Daoy (cell line): Measurements from ENCODE around the gene TGM2. TPM values are rescaled to one million over a fixed set of nuclear protein-coding genes. Genes with fewer than 3 reads are reported as not detected.

Experiments used
- DNase-seq: peaks from one replicate; pipeline ENCODE4 v3.0.0-alpha.2; 2015; ENCODE audit warnings: low read depth
- total RNA-seq: library from RNA; depleted of rRNA; stranded (reverse); fragments of >200 nt; shearing (Covaris generic); gene quantifications from 2 replicates; pipeline ENCODE4 v1.2.3, GENCODE V29; 2014

TGM2 gene
- total RNA-seq, 1 experiment from 2014 or later: 27.3 TPM

DNA sequence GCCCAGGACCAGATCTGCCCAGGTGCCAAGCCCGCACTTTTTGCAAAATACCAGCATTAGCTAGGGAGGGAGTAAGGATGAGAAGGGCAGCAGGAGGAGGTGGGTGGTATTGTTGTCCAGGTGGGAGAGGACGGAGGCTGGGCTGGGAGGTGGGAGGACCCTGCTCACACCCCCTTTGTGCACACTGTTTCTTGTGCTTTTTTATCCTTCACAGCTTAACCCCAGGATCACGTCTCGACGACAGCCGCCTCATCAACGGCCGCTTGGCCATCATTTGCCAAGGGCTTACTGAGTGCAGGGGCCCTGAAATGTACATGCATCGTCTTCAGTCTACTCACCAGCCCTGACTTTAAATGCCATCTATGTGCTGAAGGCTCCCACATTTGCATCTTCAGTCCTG is 12.1 kb upstream of the TGM2 start:
- DNase-seq: no peak

DNA sequence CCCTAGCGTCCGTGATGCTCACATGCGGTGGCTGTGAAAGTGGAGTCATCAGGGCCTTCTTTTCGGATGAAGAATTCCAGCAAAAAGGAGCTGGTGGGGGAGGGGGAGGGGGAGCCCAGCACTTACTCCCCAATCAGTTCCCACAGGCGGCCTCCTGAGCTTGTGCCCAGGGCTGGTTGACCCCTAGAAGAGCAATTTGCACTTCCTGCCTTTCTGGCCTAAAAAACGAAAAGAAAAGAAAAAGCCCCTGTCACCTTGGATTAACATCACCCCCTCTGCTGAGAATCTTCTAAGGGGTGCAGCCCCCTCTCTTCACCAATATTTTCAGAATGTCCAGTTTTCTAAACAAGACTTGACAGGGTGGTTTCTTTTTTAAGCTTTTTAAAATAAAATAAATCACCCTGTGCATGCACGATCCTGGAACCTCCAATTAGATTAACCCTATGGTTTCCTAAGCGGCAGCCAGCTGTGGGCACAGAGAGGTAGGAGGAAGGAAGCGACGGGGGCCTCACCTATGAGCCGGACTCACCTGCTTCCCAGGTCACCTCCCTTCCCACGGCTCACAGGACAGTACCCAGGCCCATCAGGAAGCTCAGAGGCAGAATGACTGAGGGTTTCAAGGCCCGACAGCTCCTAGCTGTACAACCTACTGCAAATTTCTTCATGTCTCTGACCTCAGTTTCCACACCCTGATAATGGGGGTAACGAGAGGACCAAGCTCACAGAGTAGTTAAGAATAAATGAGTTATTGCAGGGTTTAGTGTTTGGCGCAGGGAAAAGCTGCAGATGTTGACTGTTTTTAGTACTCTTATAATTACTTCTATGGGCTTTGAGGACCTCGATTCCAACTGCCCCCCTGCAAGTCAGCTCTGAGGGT is 10.5 kb upstream of the TGM2 start:
- DNase-seq: no peak

DNA sequence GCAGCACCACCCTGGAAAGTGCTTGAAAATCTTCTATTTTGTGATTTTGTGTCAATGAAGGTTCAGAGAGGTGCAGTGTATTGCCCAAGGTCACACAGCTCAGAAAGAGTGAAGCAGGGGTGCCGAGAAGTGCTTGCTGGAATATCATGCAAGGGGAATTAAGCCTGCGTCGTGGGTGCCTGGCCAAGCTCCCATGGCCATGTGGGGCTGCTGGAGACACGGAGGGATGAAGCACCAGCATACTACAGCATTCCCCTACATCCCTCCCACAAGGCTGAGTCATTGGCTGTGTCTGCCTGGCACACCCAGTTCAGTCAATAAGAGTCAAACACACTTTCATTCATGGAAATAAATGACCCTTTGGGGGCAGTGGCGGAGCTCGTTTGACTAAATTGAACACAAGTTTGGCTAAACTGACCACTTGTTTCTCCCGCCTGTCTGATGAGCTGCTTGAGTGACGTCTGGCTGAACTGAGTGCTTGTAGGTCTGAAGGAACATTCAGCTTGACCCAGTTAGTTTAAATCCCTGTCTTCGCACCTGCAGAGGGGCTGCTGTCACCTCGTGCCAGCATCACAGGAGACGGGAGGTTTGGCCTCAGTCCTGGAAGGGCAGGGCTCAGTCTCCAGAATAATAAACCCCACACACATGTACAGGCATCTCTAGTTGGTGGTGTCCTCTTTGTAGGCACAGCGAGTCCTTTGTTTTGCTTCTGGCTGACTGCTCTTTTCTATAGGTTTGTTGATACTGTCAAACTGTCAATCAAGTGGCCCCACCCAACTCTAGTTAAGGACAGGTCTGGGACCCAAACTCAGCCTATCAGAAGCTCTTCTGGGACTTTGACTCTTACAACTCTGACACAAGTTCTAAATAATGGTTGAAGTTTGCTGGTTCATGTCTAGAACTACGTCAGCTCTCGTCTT is 8.4 kb upstream of the TGM2 start:
- DNase-seq: peak; percentile 95

DNA sequence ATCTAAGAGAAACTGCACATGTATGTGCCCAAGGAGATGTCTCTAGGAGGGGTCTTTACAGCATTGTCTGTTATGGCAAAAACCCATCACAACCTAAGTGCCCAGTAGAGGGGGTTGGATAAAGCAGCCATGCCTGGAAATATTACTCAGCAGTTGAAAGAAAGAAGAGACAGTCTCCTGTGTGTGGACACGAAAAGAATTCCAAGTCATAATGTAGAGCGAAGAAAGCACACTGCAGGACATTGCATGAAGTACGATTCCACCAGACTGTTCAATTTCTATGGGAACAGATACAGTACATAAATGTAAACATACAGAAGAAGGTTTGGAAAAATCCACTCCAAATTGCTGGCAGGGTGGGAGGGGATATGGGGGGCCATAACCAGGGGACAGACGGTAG is 7.3 kb upstream of the TGM2 start:
- peak; percentile 33 for DNase-seq

DNA sequence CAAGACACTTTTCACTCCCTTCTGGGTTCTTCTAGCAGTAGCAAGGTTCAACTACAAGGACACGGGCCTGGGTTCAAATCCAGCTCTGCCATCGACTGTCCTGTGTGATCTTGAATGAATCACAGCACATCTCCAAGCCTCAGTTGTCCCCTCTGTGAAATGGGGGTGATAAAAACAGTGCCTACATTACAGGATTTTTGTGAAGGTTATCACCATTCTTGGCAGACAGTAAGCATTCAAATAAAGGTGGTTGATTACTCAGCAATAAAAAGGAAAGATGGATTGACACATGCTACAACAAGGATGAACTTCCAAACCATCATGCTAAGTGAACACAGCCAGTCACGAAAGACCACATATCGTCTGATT is 6.6 kb upstream of the TGM2 start:
- DNase-seq: no peak

DNA sequence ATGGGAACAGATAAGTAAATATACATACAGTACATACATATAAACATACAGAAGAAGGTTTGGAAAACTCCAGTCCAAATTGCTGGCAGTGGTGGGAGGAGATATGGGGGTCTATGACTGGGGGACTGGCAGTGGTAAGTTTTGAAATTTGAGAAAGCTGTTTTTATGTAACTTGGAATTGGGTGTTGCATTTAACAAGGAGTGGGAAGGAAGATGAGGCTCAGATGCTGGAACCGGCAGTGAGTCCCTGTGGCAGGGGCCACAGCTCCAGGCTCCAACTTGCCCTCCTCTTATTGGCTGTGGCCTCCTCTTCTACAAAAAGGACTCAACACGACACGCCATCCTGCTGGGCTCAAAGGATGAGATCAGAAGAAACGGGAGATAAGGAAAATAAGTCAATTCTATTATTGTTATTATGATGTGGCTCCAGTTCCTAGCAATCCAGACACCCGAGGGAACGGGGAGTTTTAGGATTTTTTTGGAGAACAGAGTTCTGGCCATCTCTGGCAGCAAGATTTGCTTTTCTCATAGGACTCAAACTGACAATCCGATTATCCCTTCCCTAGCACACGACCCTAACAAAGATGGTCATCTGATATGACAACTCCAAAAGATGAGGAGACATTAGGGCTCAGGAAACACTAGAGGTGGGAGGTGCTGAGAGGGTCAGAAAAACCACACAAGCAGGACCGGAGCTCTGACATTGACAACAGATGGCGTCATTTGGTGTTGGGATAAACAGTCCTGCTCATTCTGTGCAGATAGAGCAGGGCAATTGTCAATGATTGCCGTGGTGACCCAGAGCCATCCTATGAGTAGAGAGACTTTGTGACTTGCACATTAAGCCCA is 6.0 kb upstream of the TGM2 start:
- no peak for DNase-seq

DNA sequence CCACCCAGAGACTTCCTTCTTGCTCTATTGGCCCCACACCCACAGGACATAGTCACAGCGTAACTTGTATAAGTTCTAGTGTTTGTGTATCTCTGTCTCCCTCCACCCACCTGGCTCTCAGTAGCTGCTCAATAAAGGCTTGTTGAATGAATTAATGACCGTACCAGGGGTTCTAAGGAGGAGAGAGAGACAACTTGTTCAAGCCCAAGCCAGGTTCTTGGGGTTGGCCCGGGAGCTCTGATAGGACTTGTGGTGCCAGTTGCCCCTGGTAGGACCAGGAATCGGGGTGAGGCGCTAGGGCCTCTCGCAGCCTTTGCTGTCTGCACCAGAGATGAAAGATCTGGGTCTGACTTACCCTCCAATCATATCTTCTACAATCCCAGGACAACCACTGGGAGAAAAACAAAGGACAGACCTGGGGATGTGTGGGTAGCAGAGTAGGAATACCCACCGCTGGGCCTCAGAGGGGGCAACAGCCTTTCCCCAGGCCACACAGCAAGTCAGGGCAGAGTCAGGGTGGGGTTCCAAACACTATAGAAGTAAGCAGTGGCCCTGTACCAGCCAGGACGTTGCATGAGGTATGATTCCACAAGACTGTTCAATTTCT is 5.3 kb upstream of the TGM2 start:
- DNase-seq: no peak

DNA sequence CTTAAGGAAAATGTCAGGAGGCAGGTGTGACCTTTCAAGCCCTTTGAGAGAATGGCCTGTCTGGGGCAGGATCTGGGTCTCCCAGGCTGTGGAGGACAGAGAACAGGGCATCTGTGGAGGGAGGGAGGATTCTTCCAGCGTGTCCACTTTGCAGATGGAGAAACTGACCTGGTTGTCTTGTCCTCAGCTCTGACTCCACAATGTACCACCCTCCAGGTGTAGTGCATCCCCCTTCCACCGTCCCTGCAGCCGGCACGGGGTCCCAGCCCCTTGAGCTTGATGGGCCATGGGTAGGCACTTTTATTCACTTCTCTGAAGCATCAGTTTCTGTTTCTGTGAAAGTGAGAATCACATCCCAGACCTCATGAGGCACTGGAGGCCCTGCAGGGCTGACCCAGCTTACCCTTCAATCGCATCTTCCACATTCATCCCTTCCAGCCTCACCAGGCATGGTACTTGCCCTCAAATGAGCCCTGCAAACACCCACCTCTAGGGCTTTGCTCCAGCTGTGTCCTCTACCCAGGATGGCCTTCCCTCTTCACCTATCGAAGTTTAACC is 4.6 kb upstream of the TGM2 start:
- DNase-seq: no peak

DNA sequence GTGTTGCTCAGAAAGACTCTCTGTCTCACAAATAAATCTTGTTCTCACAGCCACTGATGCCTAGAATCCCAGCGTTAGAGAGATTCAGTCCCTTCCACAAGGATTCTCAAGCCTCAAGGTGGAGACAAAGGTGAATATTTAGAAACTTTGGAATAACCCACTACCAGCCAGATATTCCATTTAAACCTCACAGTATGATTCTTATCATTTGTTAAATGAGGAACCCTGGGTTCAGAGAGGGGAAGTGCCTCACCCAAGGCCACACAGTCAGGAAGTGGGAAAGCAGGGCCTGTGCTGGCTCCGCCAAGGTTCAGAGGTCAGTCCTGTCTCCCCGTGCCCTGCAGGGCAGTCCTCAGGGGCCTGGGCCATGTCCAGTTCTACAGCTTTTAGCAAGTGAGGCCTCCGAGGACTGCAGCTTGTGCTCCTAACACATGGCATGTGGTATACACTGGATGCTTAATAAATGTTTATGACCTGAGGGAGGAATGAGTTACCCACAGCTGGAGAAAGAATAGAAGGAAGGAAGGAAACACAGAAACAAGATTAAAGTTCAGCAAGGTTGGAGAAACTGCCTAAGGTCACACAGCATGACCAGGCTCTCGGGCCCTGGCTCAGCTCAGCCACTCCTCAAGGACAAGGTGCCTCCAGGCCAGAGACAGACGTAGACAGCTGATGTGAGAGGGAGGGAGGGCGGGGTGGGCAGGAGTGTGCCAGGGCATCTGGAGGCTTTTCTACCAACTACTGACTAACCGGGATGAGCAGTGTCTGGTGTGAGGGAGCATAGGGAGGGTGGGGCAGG is 3.9 kb upstream of the TGM2 start:
- no peak for DNase-seq

DNA sequence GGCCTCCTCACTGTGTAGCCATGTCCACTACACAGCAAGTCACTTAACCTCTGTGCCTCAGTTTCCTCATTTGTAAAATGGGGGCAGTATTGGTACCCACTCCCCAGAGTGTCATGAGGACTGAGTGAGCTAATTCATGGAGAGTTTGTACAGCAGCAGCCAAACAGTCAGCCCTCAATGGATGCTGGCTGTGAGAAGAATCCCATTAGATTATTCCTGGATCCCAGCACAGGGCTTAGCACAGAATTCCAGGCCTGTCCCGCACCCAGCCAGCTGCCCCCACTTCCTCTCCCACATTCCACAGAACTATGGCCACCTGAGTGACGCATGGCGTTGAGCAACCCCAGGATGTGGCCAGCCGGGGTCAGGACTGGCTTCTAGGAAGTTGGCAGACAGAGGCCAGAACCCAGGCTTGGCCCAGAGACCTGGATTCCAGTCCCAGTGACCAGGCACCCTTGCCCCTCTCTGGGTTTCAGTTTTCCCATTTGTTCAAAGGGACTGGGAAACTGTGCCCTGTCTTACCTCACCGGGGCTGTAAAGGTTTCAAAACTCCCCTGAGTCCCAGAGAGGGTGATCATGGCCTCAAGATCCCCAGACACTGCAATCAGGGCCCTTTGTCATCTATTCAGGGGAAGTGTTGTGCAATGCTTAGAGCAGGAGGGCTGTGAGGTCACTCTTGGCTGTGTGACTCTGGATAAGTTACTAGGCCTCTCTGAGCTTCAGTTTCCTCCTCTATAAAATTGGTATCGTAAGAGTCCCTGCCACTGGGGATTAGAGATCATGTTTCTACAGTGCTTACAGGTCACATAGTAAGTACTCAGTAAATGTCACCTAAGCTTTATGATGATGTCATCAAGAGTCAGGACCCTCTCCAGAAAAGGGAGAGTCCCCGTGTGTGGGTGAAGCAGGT is 3.0 kb upstream of the TGM2 start:
- DNase-seq: peak; percentile 89

DNA sequence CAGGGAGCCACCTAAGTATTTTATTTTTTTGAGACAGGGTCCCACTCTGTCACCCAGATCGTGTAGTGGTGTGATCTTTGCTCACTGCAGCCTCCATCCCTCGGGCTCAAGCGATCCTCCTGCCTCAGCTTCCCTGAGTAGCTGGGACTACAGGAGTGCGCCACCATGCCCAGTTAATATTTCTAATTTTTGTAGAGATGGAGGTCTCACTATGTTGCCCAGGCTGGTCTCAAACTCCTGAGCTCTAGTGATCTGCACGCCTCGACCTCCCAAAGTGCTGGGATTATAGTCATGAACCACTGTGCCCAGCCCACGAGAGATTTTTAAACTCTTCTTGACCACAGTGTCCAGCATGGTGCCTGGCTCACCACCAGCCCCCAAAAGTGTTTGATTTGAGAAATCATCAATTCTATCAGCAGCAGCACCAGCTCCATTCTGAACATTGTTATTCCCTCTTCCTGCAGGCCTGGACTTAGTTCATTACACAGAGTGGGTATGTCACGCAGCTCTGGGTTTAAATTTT is 2.3 kb upstream of the TGM2 start:
- no peak for DNase-seq

DNA sequence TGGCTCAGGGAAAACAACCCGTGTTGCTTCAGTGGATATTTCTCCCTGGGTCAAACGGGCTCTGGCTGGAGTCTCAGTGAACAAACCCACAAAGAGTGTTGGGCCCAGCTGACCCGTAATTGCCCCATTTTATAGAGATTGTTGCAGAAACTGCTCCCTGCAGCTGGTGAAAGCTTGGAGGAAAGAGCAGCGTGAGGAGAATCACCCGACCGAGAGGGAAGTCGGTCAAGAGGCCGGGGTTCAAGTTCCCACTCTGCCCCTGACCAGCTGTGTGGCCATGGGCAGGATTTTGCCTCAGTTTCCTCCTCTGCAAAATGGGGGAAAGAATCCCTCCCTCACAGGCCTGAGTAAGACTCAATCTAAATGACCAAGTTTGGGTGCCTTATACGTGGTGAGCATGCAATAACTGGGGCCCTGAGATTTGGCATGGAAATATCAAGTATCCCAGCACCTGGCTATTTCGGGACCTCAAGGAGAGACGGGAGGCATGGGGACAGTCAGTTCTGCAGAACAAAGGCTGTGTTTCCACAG is 1.7 kb upstream of the TGM2 start:
- DNase-seq: no peak

DNA sequence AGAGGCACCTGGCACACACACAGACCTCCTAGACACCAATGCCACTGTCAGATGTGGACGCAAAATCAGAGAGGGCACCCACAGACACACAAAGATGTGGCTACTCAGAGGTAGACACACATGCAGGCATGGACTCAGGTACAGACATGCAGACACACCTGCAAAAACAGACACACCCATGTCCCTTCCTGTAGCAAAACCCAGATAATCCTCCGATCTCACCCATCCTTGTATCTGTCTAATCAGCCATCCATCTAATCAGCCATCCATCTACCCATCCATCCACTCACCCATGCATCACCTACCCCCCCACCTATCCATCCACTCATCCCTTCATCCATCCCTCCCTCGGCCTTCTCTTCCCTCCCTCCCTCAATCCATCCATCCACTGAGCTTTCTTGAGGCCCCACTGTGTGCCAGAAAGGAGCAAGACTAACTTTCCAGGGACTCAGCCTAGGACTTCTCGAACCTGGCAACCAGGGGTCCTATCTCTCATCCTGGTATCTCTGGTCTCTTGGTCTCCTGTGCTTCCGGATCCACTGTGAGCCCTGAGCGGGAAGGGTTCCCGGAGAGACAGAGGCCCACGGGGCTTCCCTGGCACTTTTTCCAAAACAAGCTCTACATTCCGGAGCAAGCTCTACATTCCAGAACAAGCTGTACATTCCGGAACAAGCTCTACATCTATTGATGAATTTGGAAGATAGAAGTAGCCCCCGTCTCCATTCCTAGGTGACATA is 1.1 kb upstream of the TGM2 start:
- DNase-seq: no peak

DNA sequence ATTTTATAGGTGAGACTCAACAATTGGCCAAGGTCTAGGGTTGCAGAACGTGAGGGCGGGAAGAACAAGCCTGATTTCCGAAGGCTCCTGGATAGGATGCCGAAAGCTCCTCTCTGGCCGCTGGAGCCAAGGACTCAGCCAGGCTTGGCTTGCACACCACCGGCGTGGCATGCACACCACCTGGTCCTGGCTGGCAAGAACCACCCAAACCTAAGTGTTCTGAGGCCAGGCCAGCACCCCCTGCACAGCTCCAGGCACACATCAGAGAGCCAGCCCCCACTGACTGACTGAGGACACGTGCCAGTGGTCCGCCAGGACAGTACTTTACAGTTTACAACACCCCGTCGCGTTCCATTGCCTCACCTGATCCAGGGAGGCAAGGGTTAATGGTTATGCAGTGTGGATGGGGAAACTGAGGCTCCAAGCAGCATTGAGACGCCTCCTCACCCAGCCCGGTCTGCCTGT is 414 bp downstream of the TGM2 start:
- no peak for DNase-seq

DNA sequence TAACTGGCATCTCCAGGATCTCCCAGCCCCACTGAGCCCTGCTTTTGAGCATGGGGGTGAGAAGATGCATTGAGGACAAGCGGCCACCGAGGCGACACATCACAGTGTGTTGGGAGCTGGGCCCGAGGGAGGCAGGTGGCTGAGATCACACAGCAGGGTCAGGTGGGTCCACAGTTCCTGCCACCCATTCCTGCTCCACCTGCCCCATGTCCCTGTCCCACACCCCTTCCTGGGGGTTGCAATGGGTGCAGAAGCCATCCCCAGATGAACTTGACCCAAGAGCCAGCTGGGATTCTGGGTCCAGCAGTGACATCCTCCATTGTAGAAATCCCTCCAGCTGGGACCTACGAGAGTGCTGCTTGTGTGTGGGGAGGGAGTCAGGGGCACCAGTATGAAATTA is 1.0 kb downstream of the TGM2 start:
- no peak for DNase-seq

DNA sequence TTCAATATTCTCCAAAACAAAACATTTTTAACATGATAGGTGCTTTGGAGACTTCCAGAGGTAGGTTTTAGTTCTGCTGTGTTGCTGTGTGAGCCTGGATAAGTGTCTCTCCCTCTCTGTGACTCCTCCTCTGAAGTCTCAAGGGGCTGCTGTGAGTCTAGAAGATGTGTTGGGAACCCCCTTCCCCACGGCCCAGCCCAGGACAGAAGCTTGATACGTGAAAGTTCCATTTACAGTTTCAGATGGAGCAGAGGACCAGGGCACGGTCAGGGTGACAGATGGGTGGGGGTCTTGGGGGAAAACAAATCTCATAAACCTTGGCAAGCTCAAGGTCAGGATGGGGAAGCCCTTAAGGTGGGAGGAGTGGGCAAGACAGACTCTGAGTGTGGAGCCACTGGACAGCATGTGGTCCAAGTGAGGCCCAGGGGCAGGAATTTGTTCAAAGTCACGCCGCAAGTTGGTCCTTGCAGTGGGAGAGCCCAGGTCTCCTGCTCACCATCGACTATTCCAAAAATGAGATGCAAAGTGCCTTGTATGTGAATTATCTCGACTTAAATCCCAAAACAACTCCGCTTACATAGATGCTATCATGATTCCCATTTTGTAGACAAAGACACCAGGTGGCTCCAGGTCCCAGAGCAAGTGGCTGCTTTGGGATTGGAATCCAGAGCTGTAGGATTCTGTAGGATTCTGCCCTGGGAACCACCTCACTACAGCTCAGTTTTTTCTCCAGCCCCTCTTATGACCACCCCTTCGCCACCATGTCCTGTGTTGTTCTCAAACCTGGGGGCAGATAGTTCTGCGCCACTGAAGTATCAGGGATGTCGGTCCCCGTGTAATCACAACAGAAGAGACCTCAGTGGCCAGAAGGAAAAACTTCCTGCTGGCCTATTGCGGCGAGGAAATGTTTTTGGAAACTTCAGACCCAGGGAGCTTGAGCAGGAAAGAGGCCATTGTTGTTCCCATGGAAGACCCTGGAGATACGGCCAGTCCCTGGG is 1.9 kb downstream of the TGM2 start:
- DNase-seq: no peak

DNA sequence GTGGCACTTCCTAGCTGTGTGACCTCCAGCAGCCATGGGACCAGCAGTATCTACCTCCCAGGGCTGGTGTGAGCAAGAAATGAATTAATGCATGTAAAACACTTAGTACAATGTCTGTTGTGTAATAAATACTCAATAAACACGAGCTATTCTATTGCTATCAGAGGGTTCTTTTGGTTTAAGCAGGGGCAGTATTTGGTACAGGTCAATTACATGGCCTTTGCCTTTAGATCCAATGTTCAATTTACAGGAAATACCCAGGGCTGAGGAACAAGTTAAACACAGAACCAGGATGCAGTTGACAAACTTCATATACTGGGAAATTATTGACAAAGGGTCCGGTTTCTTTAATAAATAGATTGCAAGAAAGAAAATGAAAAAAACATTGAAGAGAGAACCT is 2.9 kb downstream of the TGM2 start:
- no peak for DNase-seq
